GM18868 (cell line): ENCODE data around the gene RASGRP2.

ENCODE experiments used
- ATAC-seq: cut with Tn5 transposase; IDR thresholded peaks from one replicate; pipeline ENCODE4 v1.9.1; 2021; ENCODE audit warnings: mild to moderate bottlenecking, moderate library complexity; ENCODE audit not compliant: unreplicated experiment

The RASGRP2 gene

DNA sequence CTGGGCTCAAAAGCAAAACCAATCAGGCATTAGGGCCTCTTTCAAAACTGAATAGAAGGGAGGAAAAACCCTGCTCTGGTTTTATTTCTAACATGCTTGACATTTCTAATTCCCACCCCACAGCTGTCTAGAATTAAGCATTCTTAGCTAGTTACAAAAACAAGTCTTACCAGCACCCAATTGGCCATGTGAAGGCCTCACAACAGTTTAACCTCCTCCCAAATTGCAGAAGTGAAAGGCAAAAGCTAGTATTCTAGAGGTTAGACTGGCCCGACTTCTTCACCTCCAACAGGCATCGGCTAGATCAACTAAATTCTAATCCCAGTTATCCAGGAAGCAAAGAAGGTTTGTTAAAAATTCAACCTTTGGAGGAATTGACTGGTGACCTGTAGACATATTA is 27.9 kb upstream of the RASGRP2 start:
- no peak for ATAC-seq

DNA sequence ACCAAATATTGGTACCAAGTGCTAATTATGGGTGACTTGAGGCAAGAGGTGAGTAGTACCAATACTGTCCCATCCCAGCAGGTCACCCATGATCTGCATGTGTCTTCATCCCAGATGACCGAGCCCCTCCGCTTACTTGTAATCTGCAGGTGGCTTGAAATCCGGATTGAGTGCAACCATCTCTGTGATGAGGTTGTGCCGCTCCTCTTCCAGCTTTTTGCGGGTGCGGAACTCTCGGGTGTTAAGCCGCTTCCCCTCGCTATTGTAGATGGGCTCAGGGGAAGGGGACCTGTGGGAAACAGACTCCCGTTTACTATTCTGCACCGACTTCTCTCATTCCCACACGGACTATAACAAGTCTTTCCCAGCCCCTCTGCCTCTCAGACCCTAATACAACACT is 26.2 kb upstream of the RASGRP2 start:
- no peak for ATAC-seq

DNA sequence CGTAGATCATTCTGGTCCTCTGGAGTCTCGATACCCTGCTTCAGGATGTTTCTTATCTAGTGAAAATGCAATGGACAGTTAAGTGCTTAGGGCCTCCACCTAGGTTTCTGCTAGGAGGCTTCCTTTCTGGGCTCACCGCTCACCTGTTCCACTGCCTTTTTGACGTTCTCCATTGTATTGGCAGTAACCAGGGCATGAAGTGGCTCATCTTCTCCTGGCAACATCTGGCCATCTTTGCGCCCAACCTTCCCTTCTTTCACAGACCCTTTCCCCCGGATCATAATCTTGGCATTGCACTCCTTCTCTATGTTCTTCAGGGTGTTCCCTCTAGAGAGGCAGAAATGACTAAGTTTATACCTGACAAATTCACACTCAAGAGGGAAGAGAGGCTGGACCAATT is 25.3 kb upstream of the RASGRP2 start:
- ATAC-seq = no peak

DNA sequence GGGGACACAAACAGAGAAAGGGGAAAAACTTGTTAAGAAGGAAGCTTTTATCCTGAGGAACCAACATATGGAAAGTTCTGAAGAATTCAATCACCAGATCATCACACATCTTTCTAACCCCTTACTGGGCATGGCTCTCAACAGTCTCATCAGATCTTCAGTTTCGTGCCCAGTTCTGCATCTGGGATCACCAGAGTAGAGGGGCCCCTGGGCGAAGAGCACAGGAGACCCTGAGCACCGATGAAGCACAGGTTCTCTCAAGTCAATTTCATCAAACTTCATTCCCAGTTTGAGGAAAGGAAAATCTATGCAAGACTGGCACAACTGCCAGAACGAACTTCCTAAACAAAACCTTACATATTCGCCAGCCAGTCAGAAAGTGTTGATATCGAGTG is 24.4 kb upstream of the RASGRP2 start:
- ATAC-seq = no peak

DNA sequence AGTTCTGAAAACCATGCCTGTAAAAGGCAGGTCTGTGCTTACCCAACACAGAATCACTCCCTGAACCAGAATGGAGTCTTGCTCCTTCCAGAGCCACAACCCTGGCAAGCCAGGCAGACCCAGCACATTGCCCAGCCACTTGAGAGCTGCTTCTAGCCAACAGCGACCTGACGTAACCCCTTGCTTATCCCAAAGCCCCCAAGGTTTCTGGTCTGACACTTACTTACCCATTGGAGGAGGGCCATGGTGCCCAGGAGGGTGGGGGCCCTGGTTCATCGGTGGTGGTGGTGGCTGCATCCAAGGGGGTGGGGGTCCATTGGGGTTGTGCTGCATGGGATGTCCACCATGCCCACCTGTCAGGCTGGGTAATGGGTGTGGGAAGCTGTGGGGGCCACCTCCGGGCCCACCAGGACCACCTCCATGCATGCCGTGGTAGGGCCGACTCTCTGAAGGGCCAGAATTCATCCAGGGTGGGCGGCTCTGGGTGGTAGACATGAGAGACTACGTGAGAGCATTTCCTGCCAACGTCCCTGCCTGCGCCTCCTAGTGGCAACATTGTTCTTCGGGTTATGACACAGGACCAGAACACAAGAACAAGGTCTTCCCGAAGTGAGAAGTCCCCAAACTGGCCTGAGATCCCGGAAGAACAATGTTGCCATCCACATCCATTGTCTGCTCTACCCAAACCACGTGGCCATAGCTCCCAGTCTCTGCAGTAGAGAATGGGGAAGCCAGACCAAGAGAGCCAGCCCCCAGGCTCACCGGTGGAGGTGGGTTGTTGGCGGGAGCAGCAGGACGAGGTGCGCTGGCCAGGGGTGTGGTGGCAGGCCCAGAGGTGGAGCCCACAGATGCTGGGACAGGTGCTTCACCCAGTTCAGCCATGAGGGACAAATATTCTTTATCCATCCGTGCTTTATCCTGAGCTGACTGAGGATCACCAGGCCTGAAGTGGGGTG is 23.7 kb upstream of the RASGRP2 start:
- no peak for ATAC-seq

DNA sequence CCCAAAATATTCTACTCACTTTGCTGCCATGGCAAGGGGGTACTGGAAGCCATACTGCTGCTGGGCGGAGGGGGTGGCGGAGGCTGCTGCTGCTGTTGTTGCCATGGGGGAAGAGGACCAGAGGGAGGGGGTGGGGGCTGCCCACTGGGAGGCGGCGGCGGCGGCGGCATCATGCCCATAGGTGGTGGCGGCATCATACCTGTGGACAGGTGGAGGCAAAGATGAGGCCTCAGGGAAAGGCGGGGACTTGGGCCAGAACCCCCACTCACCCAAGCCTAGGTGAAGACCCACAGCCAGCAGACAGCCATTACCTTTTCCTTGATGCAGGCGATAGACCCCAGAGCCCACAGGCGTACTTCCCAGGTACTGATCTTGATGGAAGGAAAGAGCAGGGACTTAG is 22.9 kb upstream of the RASGRP2 start:
- ATAC-seq = no peak

DNA sequence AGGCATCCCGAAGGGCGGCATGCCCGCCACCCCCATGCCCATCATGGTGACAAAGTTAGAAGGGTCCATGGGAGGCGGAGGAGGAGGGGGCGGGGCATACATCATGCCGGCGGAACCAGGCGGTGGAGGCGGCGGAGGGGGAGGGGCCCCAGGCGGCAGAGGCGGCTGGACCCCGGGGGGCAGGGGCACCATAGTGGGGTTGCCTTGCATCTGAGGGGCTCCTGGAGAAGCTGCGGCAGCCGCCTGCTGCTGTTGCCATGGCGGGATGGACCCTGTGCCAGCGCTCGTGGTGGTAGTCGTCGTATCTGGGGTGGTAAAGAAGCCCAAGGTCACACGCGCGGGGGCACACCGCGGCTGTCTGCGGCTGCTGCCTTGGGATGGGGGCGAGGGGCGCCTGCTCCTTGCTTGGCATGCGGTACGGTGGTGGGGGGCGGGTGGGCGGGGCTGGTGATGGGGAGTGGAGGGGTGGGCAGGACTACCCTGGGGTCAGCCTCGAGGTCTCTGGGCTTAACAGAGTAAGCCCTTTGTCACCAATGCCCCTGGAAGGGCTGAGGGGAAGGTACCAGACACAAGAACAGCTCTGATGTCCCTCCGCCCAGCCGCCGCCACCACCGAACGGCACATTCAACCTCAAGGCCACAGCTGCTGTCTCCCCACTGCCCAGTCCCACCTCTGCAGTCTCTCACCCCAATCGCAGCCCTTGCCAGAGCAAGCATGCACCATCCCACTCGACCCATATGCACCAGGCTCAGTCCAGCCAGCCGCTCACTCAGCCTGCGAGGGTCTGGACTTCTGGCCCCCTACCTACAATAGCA is 22.1 kb upstream of the RASGRP2 start:
- no peak for ATAC-seq

DNA sequence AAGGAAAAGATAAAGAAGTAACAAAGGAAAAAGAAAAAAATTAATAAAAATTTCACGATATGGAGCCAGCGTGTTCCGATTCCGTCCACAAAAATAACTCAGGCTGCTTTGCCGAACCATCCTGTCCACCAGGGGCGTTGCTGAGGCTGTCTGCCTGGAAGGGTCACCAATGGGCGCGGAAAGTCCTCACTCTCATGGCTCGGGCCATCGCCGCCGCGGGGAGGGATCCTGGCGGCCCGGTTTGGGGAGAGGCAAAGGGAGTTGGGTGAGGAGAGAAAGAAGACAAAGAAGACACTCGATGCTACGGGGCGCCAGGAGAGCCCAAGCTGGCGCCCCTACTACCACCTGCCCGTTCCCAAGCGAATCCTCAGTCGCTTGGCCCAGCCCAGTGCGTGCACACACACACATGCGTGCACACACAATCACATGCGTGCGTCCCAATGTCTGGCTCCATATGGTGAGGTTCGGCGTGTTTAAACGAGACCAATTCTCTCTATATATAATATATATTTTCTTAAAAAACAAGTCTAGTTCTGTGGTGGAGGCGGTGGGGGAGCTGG is 21.4 kb upstream of the RASGRP2 start:
- no peak for ATAC-seq

DNA sequence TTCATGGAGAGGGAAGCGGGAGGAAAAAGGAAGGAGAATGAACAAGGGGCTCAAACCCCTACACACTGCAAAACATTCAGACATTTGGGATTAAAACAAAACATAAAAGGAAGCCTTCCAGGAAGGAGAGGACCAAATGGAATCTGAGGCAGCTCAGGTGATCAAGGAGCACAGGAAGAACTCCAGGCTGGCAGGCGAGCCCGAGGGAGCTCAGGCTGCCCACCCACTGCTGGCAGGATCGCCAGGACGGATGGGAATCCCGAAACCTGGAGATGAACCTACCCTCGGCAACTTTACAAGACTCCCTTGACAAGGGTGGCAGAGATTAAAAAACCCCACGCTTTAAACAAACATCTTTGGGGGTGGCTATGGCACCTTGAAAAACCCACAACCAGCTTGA is 20.8 kb upstream of the RASGRP2 start:
- ATAC-seq = no peak

DNA sequence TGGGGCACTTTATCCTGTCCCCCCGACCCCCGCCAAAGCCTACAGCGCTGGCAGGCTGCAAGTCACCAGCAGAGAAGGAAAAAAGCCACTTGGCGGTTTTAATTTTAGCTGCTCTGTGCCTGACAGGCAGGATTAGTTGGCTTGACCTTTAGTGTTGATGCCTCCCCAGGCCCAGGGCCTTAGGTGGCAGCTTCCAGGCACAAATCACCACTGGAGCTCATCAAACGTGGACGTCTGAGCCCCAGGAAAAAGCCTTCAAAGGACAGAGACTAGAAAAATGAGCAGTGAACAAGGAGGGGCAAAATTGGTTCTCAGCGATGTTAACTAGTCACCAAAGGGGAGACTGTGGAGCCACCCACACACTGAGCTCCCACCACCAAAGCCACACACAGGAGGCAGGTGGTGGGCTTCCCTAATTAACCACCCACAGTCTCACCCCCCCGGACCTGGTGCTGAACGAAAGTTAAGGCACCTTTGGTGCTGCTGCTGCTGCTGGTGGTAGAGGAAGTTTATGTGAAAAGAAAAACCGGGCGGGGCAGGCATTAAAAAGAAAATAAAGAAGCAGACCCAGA is 20.2 kb upstream of the RASGRP2 start:
- ATAC-seq = no peak

DNA sequence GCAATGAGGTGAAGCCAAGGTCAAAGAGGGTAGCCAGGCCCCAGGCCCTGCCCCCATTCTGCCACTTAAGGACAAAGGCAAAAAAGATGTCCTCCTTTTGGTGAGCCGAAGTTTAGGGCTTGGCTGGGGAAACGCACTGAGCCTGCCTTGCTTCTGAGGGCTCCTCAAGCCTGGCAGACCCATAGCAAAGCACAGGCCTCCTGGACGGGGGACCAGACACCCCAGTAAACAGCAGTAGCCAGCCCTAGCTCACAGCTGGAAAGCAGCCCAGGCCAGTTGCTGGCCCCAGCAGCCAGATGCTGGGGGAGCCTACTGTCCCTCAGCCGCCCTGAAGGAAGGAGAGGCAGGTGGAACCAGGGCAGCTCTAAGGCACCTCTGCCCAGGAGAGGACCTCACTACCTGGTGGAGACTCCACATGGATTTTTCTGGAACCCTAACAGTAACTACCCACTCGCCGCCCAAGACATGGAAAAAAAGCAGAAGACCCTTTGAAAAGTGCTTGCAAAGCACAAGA is 19.6 kb upstream of the RASGRP2 start:
- no peak for ATAC-seq

DNA sequence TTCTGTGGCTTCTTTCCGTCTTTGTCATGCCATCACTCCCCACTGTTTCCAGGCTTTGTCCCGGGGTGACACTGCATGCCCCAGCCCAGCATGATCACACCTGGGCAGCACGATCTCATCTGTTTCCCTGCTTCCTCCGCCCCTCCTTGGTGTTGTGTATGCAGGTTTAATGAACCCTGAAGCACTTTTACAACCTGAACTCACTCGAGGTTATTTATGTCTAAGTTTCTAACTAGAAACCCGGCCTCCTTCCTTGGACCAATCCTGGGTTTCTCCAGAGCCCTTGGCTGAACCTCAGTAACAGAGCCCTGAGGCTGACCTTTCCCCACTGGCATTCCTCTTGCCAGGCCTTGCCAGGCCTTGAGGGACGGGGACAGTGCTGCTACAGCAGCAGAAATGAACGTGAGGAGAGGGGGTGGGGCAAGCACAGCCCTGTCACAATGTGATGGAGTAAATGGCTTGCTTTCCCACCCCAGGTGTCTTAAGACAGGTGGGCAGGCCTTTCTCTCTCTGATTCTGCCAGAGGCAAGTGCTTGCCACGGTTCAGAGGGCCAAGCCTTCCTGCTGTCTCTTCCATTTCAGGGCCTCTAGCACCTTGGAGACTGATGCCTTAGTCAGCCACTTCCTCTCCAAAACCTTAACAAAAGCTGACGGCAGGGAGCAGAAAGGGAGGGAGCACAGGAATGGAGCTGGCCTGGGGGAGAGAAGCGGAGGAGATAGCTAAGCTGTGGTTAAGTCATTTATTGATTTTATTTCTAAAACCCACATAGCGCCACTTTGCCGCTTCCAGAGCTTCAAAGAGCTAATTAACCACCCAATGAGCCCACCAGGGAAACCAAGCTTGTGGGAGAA is 19.0 kb upstream of the RASGRP2 start:
- no peak for ATAC-seq

DNA sequence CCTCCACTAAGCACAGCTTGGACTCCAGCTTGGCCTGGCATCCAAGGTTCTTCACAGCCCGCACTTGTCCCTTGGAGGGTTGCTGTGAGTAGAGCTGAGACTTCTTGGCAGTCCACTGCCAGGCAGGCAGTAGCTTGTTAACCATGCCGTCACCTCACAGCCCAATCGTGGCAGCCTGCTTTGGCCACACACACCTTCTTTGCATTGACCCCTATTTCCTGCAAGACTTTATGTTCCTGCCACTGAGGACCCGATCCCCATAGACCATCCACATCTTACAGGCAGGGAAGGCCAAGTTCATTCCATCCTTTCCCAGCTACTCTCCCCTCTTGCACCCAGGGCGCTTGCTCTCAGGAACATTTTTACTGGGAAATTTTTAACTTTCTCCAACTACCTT is 18.3 kb upstream of the RASGRP2 start:
- no peak for ATAC-seq

DNA sequence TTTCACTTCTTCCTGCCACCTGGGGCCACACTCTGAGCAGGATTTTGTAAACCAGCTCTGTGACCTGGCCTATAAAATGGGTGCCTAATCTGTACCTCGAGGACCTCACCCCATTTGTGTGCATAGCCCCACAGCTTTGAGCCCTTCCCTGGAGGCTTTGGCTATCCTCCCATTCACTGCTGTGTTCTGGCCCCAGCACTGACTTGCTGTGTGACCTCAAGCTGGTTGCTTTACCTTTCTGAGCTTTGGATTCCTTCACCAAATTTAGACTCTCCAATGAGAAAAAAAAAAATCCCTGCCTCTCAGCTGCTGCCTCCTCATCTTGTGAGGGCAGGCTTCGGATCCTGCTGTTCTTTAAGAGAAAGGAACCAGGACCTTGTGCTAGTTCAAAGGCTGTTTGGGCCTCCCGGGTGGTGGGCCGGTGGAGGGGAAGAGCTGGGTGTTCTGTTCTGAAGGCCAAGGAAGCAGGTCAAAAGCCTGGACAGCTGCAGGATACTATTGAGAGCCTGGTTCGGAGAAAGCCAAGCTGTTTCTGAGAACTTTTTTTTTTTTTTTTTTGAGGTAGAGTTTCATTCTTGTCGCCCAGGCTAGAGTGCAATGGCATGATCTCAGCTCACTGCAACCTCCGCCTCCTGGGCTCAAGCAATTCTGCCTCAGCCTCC is 16.9 kb upstream of the RASGRP2 start:
- no peak for ATAC-seq

DNA sequence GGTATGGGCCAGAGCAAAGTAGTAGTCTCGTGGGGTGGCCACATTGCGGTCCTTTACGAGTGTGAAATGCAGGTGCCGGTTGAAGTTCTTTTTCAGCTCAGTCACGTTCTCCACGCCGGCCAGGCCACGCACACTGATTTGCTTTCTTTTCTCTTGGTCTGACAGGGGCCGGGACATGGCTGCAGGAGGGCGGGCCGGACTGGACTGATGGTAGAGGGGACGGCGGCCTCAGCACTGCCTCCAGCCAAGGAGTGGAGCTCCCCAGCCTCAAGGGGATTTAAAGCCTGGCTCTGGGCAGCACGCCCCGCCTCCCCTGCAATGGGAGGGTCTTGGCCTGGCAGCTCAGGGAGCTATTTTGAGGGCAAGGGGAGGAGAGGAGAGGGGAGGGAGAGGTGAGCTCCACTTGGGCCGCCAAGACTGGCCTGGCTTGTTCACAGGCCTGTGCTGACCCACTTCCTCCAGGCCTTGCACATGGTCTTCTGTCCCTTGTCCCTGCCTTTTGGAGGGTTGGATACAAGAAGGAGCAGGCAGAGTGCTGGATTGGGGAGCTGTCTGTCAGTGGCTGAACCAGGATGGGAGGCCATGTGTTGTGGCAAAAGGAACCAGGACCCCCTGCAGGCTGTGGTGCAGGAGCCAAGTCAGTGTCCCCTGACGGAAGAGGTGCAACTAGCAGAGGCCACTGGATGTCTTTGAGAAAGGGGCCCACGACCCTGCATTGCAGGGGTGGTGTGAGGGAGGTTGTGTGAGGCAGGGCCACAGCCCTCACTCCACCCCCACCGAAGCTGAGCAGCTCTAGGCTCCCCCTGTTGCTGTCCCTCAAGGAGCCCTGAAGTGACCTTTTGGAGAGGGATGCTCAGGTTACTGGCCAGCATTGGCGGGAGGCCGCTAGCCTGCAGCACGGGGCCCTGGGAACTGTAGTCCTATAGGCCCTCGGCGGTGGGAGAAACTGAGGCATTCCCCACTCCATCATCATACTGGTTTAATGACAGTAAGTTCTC is 16.1 kb upstream of the RASGRP2 start, which contains the start of gene PYGM:
Gene PYGM, minus strand, starts transcription at position 253 of the 998 bp plus-strand sequence. Its CDS starts 76 bp downstream, at position 177.
- ATAC-seq = no peak

DNA sequence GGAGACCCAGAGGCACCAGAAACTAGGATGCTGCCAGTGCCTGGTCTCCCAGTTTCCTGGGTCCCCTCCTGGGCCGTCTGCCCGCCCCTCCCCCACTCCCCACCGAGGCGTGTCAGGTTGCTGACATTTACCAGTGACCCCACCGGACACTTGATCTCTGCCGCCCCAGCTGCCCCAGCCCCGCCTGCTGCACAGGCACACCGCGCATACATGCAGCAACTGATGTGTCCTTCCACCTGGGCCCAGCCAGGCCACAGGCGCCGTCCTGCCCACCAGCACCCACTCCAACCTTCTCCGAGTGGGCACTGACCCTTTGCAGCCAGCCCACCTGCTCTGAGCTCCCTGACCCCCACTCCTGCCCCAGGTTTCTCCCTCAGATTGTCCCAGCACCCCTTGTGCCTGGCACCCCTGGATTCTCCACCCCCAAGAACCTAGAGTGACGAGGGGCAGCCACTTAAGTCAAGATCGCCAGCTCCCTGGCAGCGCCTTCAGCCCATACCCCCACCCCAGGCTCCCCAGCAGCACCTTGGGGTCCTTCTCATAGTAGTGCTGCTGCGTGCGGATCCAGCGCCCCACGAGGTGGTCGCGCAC is 15.3 kb upstream of the RASGRP2 start:
- ATAC-seq = no peak

DNA sequence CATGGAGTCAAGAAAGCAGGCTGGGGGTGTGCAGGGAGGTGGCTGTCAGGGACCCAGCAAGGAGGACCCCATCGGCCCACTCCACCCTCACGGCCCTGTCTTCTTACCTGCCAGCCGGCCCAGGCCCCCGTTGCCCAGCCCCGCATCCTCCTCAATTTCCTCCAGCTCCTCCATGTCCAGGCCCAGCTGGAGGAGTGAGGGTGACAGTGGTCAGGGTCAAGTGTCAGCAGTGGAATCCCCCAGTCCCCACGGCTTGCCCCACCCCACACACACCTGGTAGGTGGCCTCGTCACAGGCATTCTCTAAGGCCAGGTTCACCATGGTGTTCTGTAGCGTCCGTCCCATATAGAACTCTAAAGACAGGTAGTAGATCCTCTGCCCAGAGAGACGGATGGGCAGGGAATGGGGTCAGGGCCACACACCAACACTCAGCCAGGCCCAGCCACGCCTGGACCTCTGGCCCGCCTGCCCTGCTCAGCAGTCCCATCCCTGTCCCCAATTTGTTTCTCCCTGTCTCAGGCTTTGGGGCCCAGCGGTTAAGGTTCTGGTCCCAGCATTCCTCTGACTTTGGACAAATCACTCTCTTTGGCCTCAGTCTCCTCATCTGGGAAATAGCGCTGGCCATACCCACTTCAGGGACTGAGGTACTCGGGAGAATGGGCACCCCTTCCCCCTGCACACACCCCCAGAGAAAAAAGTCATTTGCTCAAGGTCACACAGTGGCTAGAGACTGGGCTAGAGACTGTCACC is 14.6 kb upstream of the RASGRP2 start:
- ATAC-seq = no peak
